HG02970 (cell line): ENCODE results near the gene YIPF2.
"Not testable (repeated sequence)": the region's sequence is repeated elsewhere in the genome, so short reads cannot be mapped to it uniquely, and the experiment has no call there.

ENCODE experiments used
- ATAC-seq: cut with Tn5 transposase; IDR thresholded peaks from one replicate; pipeline ENCODE4 v1.9.1; 2021; ENCODE audit warnings: mild to moderate bottlenecking, moderate library complexity, moderate number of reproducible peaks; ENCODE audit not compliant: unreplicated experiment, low FRiP score

YIPF2 gene

GRCh38 chr19:10943412-10943811 is 15.0 kb upstream of the YIPF2 start:
- ATAC-seq = not testable (repeated sequence)

GRCh38 chr19:10941649-10942048 is 13.2 kb upstream of the YIPF2 start:
- not testable (repeated sequence) for ATAC-seq

- no peak for ATAC-seq
These were observed 8.2 kb upstream of the YIPF2 start for GRCh38 chr19:10936661-10937084.

DNA sequence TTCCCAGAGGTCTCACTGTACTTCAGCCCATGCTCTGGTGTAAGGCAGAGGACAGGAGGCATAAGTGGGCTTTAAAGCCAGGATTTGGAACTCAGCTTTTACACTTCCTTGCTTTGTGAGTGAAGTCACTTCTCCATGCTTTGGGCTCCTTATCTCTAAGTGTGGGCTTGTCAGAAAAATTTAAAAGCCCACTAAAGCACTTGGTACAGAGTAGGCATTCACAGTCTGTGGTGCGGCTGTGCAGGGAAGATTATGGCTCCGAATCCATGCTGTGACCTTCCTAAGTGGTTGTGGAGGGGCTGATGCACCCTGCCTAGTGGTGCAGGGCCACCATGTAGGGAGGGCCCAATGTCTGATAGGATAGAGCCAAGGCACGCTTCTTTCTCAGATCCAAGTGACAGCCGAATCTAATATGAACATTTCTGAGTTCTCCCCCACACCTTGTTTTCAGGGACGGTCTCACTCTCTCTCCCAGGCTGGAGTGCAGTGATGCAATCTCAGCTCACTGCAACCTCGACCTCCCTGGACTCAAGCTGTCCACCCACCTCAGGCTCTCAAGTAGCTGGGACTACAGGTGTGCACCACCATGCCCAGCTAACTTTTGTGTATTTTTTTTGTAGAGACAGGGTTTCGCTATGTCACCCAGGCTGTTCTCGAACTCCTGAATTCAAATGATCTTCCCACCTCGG is 7.1 kb upstream of the YIPF2 start:
- ATAC-seq = no peak

GRCh38 chr19:10929402-10929794 is 959 bp upstream of the YIPF2 start:
- no peak for ATAC-seq

DNA sequence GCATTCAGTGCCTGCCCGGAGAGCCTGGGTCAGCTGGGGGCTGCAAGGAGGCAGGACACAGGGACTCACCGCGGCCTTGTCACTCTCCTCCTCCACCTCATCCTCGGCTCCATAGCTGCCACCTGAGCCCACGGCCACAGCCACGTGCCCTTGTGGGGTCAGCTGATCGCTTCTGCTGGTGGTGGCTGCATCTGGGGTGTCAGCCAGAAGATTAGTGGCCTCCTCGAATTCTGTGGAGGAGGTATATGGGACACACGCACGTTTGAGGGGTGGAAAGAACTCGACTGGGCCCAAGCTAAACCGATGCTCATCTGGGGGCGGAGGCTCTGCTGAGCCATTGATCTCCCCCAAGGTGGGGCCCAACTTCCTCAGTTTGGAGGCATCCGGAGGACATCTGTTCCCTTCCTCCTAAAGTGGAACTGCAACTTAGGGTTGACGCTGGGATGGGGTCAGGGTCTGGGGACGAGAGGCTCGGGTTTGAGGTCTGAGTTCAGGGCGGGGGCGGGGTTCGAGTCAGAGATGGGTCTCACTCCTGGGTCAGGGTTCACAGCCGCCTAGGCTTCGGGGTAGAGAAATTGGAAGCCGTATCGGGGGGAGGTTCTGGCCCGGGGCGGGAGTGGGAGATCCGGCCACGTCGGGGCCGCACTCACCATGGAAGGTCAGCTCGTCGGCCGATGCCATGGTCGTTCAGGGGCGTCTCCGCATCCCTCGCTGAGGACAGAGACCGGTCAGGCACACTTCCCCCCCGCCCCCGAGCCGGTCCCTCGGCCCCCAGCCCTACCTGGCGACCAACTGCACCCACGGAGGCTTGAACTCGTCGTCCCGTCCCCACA is 493 bp downstream of the YIPF2 start:
- peak; percentile 24 for ATAC-seq

DNA sequence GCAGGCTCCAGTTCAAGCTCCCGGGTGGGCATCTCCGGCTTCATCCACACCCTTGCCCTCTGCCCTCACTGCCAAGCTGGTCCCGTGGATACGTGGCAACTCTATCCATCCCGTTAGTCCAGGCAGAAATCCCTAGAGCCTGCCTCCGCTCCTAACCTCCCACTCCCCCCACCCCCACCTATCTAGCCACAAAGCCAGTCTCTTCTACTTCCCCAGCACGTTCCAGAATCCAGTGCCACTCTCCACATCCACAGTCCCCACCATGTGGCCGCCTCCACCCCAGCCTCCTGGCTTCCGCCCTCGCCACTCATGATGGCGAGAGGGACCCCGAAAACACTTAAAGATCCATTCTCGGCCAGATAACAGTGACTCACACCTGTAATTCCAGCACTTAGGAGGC is 3.8 kb downstream of the YIPF2 start:
- ATAC-seq = no peak

DNA sequence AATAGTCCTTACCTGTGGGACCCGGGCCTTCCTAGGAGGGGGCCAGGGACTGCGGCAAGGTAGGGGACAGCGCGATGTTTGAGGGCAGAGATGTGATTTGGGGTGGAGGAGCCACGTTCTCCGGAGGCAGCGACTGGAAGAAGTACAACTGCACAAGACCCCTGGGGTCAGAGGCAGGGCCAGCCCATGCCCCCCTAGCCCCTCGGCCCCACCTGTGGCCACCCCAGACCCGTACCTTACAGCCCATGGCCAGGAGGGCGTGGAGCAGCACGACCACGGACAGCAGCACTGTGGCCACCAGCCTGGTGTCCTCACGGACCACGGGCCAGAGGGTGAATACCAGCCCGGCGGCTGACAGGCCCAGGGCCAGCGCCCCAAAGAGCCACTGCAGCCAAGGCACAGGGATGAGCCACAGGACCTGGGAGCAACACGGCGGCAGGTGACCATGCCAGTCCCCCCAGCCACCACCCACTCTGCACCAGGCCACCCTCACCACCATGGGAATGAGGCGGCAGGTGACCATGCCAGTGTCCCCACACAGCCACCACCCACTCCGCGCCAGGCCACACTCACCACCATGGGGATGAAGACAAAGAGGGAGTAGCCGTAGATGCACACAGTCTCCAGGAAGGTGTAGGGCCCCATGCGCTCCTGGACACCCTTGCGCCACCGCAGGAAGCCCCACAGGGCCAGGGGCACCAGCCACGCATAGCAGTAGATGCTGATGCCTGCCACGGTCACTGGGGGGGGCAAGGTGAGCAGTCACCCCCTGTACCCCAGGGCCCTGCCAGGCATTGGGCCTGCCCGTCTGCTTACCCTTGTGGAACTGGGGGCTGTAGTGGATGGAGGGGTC is 5.0 kb downstream of the YIPF2 start:
- no peak for ATAC-seq

DNA sequence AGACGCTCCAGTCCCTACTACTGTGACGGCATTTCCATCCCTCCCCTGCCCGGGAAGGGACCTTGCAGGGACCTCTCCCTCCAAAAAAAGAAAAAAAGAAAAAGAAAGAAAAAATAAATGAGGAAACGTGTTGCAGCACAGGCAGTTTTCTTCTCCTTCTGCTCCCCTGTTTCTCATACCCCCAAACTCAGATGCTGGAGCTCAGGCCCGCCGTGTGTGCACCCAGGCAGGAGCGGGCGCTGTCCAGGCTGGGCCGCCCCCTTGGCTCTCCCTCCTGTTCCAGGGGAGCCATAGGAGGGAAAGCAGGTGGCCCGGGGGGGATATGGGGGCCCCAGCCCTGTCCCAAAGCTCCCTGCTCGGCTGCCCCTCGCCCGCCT is 5.8 kb downstream of the YIPF2 start:
- ATAC-seq = no peak

DNA sequence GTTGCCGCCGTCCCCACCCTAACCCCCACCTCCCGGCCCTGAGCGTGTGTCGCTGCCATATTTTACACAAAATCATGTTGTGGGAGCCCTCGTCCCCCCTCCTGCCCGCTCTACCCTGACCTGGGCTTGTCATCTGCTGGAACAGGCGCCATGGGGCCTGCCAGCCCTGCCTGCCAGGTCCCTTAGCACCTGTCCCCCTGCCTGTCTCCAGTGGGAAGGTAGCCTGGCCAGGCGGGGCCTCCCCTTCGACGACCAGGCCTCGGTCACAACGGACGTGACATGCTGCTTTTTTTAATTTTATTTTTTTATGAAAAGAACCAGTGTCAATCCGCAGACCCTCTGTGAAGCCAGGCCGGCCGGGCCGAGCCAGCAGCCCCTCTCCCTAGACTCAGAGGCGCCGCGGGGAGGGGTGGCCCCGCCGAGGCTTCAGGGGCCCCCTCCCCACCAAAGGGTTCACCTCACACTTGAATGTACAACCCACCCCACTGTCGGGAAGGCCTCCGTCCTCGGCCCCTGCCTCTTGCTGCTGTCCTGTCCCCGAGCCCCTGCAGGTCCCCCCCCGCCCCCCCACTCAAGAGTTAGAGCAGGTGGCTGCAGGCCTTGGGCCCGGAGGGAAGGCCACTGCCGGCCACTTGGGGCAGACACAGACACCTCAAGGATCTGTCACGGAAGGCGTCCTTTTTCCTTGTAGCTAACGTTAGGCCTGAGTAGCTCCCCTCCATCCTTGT is 6.4 kb downstream of the YIPF2 start:
- no peak for ATAC-seq

- ATAC-seq = no peak
These were observed 7.1 kb downstream of the YIPF2 start for GRCh38 chr19:10921199-10921909.

- no peak for ATAC-seq
These were observed 7.7 kb downstream of the YIPF2 start for GRCh38 chr19:10920781-10921180.

DNA sequence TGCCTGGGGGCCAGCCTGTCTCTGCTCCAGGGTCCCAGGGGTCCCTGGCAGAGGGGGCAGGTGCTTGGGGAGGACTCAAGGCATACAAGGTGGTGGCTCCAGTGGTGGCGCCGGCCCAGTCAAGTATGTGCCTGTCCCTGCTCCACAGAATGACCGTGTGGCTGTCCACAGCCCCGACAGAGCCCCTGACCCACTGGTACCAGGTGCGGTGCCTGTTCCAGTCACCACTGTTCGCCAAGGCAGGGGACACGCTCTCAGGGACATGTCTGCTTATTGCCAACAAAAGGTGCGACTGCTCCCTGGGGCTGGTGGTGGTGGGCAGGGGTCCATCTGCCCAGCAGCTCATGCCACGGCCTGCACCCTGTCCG is 8.2 kb downstream of the YIPF2 start:
- ATAC-seq = no peak

- ATAC-seq = no peak
These were observed 8.8 kb downstream of the YIPF2 start for GRCh38 chr19:10919352-10920287.

GRCh38 chr19:10918359-10918758 is 10.1 kb downstream of the YIPF2 start:
- ATAC-seq = no peak

DNA sequence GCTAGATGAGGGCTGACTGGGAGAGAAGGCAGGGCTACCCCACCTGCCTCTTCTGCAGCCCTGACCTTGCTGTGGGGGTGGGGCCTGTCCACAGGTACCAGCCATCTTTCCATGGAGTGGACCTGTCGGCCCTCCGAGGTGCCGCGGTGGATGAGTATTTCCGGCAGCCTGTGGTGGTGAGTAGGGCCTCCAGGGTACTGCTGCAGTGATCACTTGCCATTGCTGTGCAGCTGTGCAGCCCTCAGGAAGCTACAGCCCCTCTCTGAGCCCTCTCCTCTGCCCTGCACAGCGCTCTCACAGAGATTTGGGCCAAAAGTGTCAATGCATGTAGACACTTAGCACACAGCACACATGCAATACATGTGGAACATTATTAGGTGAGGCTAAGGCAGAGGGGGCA is 11.8 kb downstream of the YIPF2 start:
- ATAC-seq = no peak

DNA sequence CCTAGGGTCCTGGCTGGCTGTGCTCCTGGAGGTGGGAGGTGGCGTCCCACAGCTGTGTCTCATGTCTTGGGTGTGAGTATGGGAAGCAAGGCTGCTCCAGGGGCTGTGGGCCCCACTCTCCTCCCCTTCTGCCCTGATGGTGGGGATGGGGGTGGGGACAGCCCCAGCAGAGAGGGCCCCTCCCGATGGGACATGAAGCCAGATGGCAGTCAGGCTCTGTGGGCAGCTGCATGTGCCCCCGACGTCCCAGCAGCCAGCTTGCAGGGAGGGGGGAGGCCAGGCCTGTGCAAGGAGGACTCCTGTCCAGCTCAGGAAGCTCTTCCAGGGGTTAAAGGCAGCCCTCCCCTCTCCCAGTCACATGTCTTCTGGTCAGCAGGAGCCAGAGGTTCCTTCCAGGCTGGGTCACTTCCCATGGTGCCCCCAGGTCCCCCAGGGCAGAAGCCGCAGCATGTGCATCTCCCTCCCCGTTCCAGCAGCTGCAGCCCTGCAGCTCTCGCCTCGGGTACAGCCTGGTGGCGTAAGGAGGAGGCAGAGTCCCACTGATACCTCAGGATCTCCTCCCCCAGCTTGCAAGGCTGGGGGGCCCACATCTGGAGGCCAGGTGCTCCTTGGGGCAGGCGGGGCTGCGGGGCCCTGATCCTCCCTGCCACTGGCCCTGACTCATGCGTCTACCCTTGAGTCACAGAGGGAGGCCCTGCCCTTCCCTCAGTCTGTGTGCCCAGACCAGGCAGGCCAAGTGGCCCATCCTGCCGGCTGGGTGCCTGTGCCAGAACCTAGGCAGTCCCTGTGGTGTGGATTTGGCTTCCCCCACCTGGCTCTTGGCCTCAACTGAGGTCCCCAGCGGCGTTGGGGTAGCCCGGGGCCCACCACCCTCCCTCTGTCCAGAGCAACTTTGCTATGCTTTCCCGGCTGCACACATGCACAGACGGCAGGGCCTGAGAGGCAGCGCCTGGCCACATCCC is 13.0 kb downstream of the YIPF2 start:
- ATAC-seq = no peak
